ENCODE measurements around the gene DHX35. TPM values are rescaled to one million over a fixed set of nuclear protein-coding genes. Genes with fewer than 3 reads are reported as not detected.

DHX35 gene
- total and polyA plus RNA-seq, 3 experiments from 2014 or later: 6.0 to 20.5 (median 19.9) TPM

DNA sequence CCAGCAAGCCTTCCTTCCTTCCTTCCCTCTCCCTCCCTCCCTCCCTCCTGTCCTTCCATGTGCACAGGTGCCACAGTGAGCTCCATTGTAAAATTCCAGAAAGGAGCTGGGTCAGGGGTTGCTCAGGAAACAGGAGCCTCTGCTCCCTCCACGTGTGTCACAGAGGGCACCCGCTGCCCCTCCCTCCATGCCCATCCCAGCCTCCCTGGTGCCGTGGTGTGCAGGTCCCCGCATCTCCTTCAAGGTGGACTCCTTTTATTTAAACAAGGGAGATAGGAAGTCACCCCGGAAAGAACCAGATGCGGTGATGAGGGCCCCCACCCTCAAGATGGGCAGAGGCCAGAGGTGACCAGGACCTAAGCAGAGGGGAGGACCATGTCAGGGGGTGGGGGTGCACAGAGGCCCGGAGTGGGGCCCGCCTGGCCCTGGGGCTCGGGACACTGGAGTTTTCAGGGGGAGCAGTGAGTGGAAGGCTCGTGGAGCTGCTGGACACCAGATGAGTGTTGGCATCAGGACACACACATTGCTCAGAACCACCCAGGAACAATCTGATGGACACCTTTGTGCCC is 85.4 kb downstream of the DHX35 start:
- Mint-ChIP-seq H3K27ac (no peak overlapping the region), H3K4me3 (no peak overlapping the region), H3K4me1 (peaks cover 5 to 18% (median 8%) of the 10 kb centered on the region in 3 donors), H3K27me3 (no peaks in the 10 kb centered on the region), H3K9me3 (no peaks in the 10 kb centered on the region), H3K36me3 (peaks cover 0 to 11% (median 6%) of the 10 kb centered on the region in 3 donors)
- POLR2A ChIA-PET: no interaction called here
- CTCF ChIA-PET: interaction anchor here (0.8 to 9.9 kb wide), 9 partner anchors 10 to 414 kb away, joined by 3 to 202 read pairs (median 6); no protein-coding TSS in a partner anchor
- H3K27me3 ChIP-seq (ENCODE audit: insufficient read depth, low read length, poor library complexity, severe bottlenecking): no peaks in the 10 kb centered on the region
- no peaks in the 10 kb centered on the region for H3K36me3 ChIP-seq (ENCODE audit: insufficient read depth, low read length)
- H3K27ac ChIP-seq (ENCODE audit: low read depth, low read length): no peak overlapping the region
- DNase-seq: no peak
- no peaks in the 10 kb centered on the region for H3K9me3 ChIP-seq (ENCODE audit: low read length)
- no peak overlapping the region for H3K4me3 ChIP-seq (ENCODE audit: low read length)
- H3K4me1 ChIP-seq (ENCODE audit: insufficient read depth, low read length): peaks cover 9% of the 10 kb centered on the region

DNA sequence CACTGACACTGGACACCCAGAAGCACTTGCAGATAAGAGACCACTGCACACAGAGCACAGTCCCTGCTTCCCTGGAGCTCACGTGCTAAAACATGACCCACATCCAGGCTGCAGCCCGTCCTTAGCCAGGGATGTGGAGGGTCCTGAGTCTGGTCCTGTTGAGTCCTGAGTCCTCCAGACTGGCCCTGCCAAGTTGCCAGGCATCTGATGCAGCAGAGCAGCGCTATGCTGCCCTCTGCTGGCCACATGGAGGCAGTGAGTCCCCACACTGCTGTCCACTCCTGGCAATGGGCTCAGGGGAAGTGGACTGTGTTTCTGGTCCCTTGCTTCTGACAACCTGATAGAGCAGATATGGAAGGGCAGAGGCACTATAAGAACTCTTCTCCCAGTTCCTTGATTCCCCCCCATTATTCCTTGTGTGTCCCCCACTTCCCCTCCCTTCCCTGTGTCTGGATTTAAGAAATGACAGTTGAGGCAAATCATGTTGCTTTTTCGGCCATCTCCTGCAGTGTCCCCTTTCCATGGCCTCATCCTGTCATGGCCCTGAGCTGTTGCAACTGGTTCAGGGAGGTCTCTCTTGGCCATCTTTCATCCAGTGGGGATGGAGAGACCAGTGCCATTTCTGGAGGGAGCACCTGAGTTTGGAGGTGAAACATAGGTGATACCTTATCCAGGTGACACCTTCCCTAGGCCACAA is 86.0 kb downstream of the DHX35 start:
- ChIA-PET POLR2A (no interaction called here), CTCF (interaction anchor here (0.8 to 9.9 kb wide), 24 partner anchors 8 to 1914 kb away, joined by 3 to 202 read pairs (median 6); partner anchors contain the start of genes DHX35 and FAM83D)
- H3K36me3 ChIP-seq (ENCODE audit: insufficient read depth, low read length): no peaks in the 10 kb centered on the region
- DNase-seq: peak; percentile 52 to 77 (median 59)
- H3K27ac ChIP-seq (ENCODE audit: low read depth, low read length): no peak overlapping the region
- H3K27ac Mint-ChIP-seq: peak overlapping the region in 4 of 8 donors; percentile 32 to 83 (median 63)
- H3K4me1 ChIP-seq (ENCODE audit: insufficient read depth, low read length): peaks cover 9% of the 10 kb centered on the region
- peak overlapping the region in 6 of 7 donors; percentile 33 to 78 (median 52) for H3K4me3 Mint-ChIP-seq
- peaks cover 0 to 6% (median 3%) of the 10 kb centered on the region in 3 donors for H3K36me3 Mint-ChIP-seq
- peaks cover 5 to 18% (median 8%) of the 10 kb centered on the region in 3 donors for H3K4me1 Mint-ChIP-seq
- no peaks in the 10 kb centered on the region for H3K9me3 ChIP-seq (ENCODE audit: low read length)
- no peaks in the 10 kb centered on the region for H3K9me3 Mint-ChIP-seq
- H3K4me3 ChIP-seq (ENCODE audit: low read length): no peak overlapping the region
- H3K27me3 Mint-ChIP-seq: no peaks in the 10 kb centered on the region
- H3K27me3 ChIP-seq (ENCODE audit: insufficient read depth, low read length, poor library complexity, severe bottlenecking): no peaks in the 10 kb centered on the region

DNA sequence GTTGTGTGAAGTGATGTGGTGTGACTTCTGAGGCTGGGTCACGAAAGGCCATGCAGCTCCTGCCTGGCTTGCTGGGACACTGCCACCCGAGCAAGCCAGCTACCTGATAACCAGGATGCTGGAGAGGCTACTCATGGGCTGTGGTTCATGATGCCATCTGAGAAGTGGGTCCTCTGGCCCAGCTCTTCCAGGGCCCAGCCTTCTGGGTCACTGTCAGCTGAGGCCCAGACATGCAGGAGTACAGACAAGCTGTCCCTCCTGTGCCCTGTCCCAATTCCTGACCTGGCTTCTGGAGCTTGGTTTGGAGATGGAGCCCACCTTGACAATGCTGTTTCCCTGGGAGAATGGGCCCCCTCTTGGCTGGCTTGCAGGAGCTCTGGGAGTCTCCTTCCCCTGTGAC is 87.0 kb downstream of the DHX35 start:
- peaks cover 9% of the 10 kb centered on the region for H3K4me1 ChIP-seq (ENCODE audit: insufficient read depth, low read length)
- H3K27me3 ChIP-seq (ENCODE audit: insufficient read depth, low read length, poor library complexity, severe bottlenecking): no peaks in the 10 kb centered on the region
- no peaks in the 10 kb centered on the region for H3K36me3 ChIP-seq (ENCODE audit: insufficient read depth, low read length)
- H3K9me3 ChIP-seq (ENCODE audit: low read length): no peaks in the 10 kb centered on the region
- Mint-ChIP-seq H3K4me1 (peaks cover 5 to 18% (median 8%) of the 10 kb centered on the region in 3 donors), H3K27ac (peak overlapping the region in 2 of 8 donors; percentile 75 to 84), H3K36me3 (peaks cover 0 to 2% (median 0%) of the 10 kb centered on the region in 3 donors), H3K4me3 (peak overlapping the region in 5 of 7 donors; percentile 85 to 91 (median 89)), H3K27me3 (no peaks in the 10 kb centered on the region), H3K9me3 (no peaks in the 10 kb centered on the region)
- DNase-seq: no peak
- H3K4me3 ChIP-seq (ENCODE audit: low read length): no peak overlapping the region
- no peak overlapping the region for H3K27ac ChIP-seq (ENCODE audit: low read depth, low read length)
- ChIA-PET POLR2A (no interaction called here), CTCF (interaction anchor here (0.7 to 9.9 kb wide), 31 partner anchors 9 to 1919 kb away, joined by 3 to 202 read pairs (median 5); partner anchors contain the start of genes DHX35 and FAM83D)

DNA sequence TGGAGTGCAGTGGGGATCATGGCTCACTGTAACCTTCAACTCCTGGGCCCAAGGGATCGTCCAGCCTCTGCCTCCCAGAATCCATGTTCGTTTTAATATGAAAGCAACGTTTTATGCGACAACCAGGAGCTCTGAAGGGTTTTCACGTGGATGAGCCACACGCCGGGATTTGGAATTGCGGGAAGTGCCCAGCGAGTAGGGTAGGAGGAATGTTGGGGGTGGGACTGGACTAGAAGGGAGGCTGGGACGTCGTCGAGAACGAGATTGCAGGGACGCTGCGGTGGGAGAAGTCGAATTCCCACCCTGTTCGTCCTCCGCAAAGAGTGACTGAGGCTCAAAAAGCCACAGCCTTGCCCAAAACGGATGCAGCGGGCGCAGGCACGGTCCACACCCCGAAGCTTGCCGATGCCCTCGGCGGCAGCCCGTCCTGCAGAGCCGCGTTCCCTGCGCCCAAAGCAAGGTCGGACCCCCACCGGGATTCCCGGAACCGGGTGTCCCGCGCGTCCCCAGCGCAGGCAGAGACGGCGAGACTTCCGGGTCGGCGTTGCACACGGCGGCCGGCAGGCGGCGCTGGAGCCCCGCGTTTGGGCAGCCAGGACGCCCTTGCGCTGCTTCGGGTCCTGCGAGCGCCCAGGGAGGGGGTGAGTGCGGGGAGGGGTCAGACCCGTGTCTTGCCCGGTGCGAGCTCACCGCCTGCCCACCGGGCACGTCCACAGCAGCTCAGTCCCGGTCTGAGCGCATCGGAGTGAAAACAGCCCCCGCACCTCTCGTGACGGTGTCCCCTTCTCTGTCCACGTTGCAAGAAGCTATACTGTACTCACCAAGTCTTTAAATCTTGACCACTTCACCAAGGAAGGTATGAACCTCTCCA is 87.8 kb downstream of the DHX35 start:
- peak overlapping the region in 7 of 8 donors; percentile 42 to 100 (median 86) for H3K27ac Mint-ChIP-seq
- Histone ChIP-seq H3K4me3 (ENCODE audit: low read length) (peak overlapping the region; percentile 73), H3K36me3 (ENCODE audit: insufficient read depth, low read length) (no peaks in the 10 kb centered on the region), H3K27me3 (ENCODE audit: insufficient read depth, low read length, poor library complexity, severe bottlenecking) (no peaks in the 10 kb centered on the region), H3K4me1 (ENCODE audit: insufficient read depth, low read length) (peaks cover 9% of the 10 kb centered on the region), H3K9me3 (ENCODE audit: low read length) (no peaks in the 10 kb centered on the region), H3K27ac (ENCODE audit: low read depth, low read length) (no peak overlapping the region)
- ChIA-PET CTCF (interaction anchor here (0.7 to 9.9 kb wide), 34 partner anchors 9 to 1918 kb away, joined by 3 to 202 read pairs (median 5); partner anchors contain the start of genes DHX35 and FAM83D), POLR2A (no interaction called here)
- DNase-seq: peak; percentile 73 to 84 (median 75)
- H3K9me3 Mint-ChIP-seq: no peaks in the 10 kb centered on the region
- peaks cover 5 to 18% (median 8%) of the 10 kb centered on the region in 3 donors for H3K4me1 Mint-ChIP-seq
- H3K36me3 Mint-ChIP-seq: peaks cover 0 to 2% (median 0%) of the 10 kb centered on the region in 3 donors
- no peaks in the 10 kb centered on the region for H3K27me3 Mint-ChIP-seq
- peak overlapping the region; percentile 85 to 91 (median 86) for H3K4me3 Mint-ChIP-seq

DNA sequence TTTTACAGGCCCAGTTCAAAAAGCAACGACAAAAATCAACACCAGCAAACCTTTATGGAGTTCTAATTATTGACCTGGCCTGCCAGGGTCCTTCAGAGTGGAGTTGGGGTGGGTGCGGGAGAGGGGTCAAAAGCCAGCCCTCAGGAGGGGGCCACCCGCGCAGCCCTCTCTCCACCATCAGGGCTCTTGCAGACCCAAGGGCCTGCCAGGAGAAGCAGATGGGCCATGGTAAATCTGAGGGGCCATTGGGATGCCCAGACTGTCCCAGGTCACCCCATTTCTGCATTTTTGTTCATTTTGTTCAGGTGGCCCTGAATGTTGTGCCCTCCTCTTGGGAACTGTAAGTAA is 88.4 kb downstream of the DHX35 start:
- H3K4me3 ChIP-seq (ENCODE audit: low read length): peak overlapping the region; percentile 73
- peak overlapping the region in 3 of 8 donors; percentile 31 to 63 (median 47) for H3K27ac Mint-ChIP-seq
- no peaks in the 10 kb centered on the region for H3K9me3 Mint-ChIP-seq
- peaks cover 0 to 4% of the 10 kb centered on the region in 2 donors for H3K27me3 Mint-ChIP-seq
- DNase-seq: no peak
- CTCF ChIA-PET: interaction anchor here (0.7 to 9.9 kb wide), 23 partner anchors 8 to 1918 kb away, joined by 3 to 202 read pairs (median 6); partner anchors contain the start of genes DHX35 and FAM83D
- H3K27ac ChIP-seq (ENCODE audit: low read depth, low read length): no peak overlapping the region
- peaks cover 0 to 2% (median 0%) of the 10 kb centered on the region in 3 donors for H3K36me3 Mint-ChIP-seq
- H3K36me3 ChIP-seq (ENCODE audit: insufficient read depth, low read length): no peaks in the 10 kb centered on the region
- H3K4me3 Mint-ChIP-seq: peak overlapping the region; percentile 78 to 91 (median 86)
- H3K4me1 ChIP-seq (ENCODE audit: insufficient read depth, low read length): peaks cover 9% of the 10 kb centered on the region
- POLR2A ChIA-PET: no interaction called here
- no peaks in the 10 kb centered on the region for H3K9me3 ChIP-seq (ENCODE audit: low read length)
- no peaks in the 10 kb centered on the region for H3K27me3 ChIP-seq (ENCODE audit: insufficient read depth, low read length, poor library complexity, severe bottlenecking)
- H3K4me1 Mint-ChIP-seq: peaks cover 5 to 18% (median 8%) of the 10 kb centered on the region in 3 donors

DNA sequence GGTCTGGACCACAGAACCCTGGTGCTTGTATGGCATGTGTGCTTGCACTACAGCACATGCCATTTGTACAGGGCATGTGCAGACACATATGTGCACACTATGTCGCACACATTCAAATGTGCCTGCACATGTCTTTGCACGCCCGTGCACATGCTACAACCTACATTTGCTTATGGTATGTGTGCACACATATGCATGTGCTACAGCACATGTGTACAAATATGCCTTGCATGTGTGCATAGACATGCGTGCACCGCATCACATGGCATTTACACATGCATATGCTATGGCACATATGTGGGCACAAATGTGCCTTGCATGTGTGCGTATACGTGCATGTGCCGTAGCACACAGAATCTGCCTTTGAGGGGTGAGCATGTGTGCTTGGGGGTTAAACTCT is 90.5 kb downstream of the DHX35 start:
- POLR2A ChIA-PET: no interaction called here
- CTCF ChIA-PET: interaction anchor here (9.9 kb wide), 1 partner anchor 27 kb away, joined by 202 read pairs; no protein-coding TSS in a partner anchor
- Mint-ChIP-seq H3K9me3 (no peaks in the 10 kb centered on the region), H3K4me3 (peak overlapping the region in 1 of 7 donors; percentile 40), H3K27ac (no peak overlapping the region), H3K27me3 (peaks cover 2 to 17% of the 10 kb centered on the region in 2 donors), H3K4me1 (peaks cover 5 to 18% (median 8%) of the 10 kb centered on the region in 3 donors), H3K36me3 (peaks cover 0 to 2% (median 0%) of the 10 kb centered on the region in 3 donors)
- DNase-seq: no peak
- H3K27me3 ChIP-seq (ENCODE audit: insufficient read depth, low read length, poor library complexity, severe bottlenecking): no peaks in the 10 kb centered on the region
- H3K27ac ChIP-seq (ENCODE audit: low read depth, low read length): no peak overlapping the region
- no peaks in the 10 kb centered on the region for H3K9me3 ChIP-seq (ENCODE audit: low read length)
- no peaks in the 10 kb centered on the region for H3K36me3 ChIP-seq (ENCODE audit: insufficient read depth, low read length)
- H3K4me3 ChIP-seq (ENCODE audit: low read length): no peak overlapping the region
- peaks cover 9% of the 10 kb centered on the region for H3K4me1 ChIP-seq (ENCODE audit: insufficient read depth, low read length)

DNA sequence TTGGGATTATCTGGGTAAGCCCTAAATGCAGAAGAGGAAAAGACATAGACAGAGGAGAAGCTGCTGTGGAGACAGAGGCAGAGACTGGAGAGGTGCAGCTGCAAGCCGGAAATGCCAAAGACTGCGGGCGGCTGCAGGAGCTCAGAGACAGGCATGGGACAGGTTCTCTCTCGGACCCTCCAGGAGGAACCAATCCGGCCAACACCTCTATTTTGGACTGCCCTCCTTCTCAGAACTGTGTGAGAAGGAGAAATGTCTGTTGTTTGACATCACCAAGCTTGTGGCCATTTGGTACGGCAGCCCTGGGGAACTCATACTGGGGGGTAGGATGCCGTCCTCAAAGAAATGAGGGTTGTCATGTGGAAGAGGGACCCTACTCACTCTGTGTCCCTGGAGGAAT is 95.0 kb downstream of the DHX35 start:
- Mint-ChIP-seq H3K27me3 (peaks cover 5 to 42% of the 10 kb centered on the region in 2 donors), H3K9me3 (no peaks in the 10 kb centered on the region), H3K4me1 (no peaks in the 10 kb centered on the region), H3K27ac (no peak overlapping the region), H3K36me3 (no peaks in the 10 kb centered on the region), H3K4me3 (no peak overlapping the region)
- ChIA-PET CTCF (interaction anchor here (1.1 to 4.0 kb wide), 2 partner anchors 8 to 11 kb away, joined by 3 to 21 read pairs; no protein-coding TSS in a partner anchor), POLR2A (no interaction called here)
- H3K4me1 ChIP-seq (ENCODE audit: insufficient read depth, low read length): no peaks in the 10 kb centered on the region
- H3K27ac ChIP-seq (ENCODE audit: low read depth, low read length): no peak overlapping the region
- H3K36me3 ChIP-seq (ENCODE audit: insufficient read depth, low read length): no peaks in the 10 kb centered on the region
- H3K9me3 ChIP-seq (ENCODE audit: low read length): no peaks in the 10 kb centered on the region
- no peaks in the 10 kb centered on the region for H3K27me3 ChIP-seq (ENCODE audit: insufficient read depth, low read length, poor library complexity, severe bottlenecking)
- H3K4me3 ChIP-seq (ENCODE audit: low read length): no peak overlapping the region
- DNase-seq: no peak

Measured in CD8-positive, alpha-beta memory T cell (primary cell).